GM19463 (cell line): ENCODE results near the gene XPO5.
A peak's percentile ranks its signal among the peaks of the same experiment; 100 is the strongest.
"Not testable (repeated sequence)": the region's sequence is repeated elsewhere in the genome, so short reads cannot be mapped to it uniquely, and the experiment has no call there.

ENCODE experiments used
- ATAC-seq: cut with Tn5 transposase; IDR thresholded peaks from one replicate; pipeline ENCODE4 v1.9.1; 2021; ENCODE audit warnings: mild to moderate bottlenecking, moderate library complexity; ENCODE audit not compliant: unreplicated experiment

The XPO5 gene

DNA sequence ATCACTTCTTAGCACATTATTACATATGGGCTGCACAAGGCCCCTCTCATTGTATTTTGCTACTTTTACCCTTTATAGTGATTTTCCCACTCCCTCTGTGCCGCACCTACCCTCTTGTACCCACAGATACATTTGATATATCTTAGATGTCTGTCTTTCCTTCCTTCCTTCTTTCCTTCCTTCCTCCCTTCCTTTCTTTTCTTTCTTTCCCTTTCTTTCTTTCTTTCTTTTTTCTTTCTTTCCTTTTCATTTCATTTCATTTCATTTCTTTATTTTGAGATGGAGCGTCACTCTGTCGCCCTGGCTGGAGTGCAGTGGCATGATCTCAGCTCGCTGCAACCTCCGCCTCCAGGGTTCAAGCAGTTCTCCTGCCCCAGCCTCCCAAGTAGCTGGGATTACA, 12.4 kb upstream of the XPO5 start:
- ATAC-seq = no peak

DNA sequence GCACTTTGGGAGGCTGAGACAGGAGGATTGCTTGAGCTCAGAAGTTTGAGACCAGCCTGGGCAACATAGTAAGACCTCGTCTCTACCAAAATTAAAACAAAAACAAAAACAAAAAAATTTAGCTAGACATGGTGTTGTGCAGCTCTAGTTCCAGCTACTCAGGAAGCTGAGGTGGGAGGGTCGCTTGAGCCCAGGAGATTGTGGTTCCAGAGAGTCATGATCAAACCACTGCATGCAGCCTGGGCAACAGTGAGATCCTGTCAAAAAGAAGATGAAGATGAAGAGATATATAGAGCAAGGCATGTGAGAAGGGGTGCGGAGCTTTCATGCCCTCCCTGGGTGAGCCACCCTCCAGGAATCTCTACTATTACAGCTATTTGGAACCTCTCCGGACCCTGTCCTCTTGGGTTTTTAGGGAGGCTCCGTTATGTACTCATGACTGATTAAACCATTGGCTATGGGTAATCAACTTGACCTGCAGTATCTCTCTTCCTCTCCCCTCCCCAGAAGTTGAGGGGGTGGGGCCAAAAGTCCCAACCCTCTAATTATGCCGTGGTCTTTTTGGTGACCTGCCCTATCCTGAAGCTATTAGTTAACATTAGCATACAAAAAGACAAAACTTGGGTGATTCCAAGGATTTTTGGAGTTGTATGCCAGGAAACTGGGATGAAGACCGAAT, 9.2 kb upstream of the XPO5 start:
- ATAC-seq = no peak

DNA sequence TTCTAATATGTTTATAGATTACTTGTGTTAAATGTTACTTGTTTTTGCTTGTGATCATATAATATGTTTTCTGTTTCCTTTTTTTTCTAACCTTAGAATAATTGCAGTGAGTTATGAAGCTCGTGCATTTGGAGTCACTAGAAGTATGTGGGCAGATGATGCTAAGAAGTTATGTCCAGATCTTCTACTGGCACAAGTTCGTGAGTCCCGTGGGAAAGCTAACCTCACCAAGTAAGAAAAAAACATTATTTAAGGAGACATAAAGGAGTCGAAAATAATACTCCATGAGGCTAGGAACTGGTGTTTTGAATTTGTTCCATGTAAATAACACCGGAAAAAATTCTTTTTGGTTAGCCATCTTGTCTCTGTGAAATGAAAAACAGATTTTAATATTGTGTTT, 7.1 kb upstream of the XPO5 start:
- no peak for ATAC-seq

DNA sequence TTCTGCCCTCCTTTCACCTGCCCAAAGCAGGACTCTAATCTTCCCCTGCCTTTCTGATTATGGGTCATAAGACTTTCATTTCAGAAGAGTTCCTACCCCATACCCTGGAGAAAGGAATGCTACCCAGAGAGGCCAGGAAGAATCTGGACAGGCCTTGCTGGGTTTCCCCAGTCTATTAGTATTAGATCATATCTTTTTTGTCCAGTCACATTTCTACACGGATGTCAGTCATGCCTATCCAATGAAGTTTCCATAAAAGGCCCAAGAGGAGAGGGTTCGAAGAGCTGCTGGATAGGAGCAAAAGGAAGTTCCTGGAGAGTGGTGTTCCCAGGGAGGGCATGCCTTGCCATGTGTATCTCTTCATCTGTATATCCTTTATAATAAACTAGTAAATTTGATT, 3.3 kb upstream of the XPO5 start:
- ATAC-seq = no peak

- no peak for ATAC-seq
Measured at GRCh38 chr6:43578748-43579147, 2.9 kb upstream of the XPO5 start.

GRCh38 chr6:43575105-43575771, 600 bp downstream of the XPO5 start:
- no peak for ATAC-seq

DNA sequence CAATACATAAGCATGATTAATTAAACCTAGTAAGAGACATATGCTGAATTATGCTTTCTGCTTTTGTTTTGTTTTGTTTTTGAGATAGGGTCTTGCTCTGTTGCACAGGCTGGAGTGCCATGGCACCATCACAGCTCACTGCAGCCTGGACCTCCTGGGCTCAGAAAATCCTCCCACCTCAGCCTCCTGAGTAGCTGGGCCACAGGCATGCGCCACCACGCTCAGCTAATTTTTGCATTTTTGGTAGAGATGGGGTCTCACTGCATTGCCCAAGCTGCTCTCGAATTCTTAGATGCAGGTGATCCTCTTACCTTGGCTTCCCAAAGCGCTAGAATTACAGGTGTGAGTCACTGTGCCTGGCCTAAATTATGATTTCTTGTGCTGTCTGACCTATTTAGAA, 3.8 kb downstream of the XPO5 start:
- no peak for ATAC-seq

- ATAC-seq = no peak
Measured at GRCh38 chr6:43570876-43571441, 4.9 kb downstream of the XPO5 start.

GRCh38 chr6:43559328-43559727, 16.5 kb downstream of the XPO5 start:
- no peak for ATAC-seq

DNA sequence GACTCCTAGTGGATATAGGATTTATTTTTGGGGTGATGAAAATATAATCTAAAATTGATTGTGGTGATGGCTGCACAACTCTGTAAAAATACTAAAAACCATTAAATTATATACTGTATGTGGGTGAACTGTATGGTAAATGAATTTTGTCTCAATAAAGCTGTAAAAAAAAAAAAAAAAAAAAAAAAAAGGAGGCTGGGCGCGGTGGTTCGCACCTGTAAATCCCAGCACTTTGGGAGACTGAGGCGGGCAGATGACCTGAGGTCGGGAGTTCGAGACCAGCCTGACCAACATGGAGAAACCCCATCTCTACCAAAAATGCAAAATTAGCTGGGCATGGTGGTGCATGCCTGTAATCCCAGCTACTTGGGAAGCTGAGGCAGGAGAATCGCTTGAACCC, 18.2 kb downstream of the XPO5 start:
- not testable (repeated sequence) for ATAC-seq

GRCh38 chr6:43547222-43547621, 28.6 kb downstream of the XPO5 start:
- no peak for ATAC-seq

DNA sequence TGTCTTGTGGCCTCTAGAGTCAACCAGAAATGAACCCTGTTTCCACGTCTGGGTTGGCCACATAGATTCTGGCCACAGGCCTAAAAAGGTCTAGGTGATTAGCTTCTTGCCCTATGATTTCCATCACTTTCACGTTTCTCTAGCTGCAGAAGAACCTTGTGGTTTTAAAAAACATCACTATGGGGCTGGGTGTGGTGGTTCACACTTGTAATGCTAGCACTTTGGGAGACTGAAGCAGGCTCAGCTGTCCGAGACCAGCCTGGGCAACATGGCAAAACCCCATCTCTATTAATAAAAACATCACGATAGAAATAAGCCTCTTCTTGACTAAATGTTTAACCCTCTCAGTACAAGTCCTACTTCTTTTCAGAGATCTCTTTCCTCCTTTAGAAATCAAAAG, 31.4 kb downstream of the XPO5 start:
- no peak for ATAC-seq

DNA sequence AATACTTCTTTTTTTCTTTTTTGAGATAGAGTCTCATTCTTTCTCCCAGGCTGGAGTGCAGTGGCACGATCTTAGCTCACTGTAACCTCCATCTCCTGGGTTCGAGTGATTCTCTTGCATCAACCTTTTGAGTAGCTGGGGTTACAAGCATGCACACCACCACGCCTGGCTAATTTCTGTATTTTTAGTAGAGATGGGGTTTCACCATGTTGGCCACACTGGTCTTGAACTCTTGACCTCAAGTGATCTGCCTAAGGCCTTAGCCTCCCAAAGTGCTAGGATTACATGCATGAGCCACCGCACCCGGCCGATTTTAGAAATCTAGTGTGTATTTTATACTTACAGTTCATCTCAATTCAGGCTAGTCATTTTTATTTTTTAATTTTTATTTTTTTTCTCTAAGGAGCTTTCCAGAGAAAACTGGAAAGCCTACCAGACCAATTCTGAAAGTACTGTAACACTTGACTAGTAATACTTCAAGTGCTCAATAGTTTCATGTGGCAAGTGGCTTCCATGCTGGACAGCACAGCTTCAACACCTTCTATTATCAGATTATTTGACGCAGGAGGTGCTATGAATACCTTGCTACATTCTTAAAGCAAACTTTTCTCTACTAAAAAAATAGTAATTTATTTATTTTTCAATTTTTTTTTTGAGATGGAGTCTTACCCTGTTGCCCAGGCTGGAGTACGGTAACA, 33.9 kb downstream of the XPO5 start:
- ATAC-seq = peak; percentile 45

DNA sequence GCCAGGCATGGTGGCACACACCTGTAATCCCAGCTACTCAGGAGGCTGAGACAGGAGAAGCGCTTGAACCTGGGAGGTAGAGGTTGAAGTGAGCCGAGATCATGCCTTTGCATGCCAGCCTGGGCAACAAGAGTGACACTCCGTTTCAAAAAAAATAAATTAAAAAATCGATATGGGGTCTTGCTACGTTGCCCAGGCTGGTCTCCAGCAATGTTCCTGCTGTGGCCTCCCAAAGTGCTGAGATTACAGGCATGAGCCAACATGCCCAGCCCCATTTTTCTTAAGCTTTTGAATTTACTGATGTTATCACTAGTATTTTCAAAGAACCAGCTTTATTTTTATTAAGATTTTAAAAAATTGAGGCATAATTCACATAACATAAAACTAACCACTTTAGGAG, 35.3 kb downstream of the XPO5 start:
- no peak for ATAC-seq

DNA sequence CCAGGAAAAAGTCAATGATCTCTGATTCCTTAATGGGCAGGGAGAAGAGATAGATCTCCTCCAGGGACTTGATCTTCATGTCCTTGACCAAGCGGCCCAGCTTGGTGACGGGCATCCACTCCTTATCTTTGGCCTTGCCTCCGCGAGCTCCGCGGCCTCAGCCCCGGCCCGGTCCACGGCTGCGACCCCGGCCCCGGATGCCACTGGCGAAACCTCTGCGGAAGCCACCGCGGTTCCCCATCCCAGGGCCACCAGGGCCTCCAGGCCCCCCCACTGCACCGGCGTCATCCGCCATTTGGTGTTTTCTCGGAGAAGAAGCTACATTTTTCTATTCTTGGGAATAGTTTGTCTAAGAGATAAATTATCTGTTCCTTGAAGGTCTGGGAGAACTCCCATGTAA, 36.4 kb downstream of the XPO5 start:
- not testable (repeated sequence) for ATAC-seq

DNA sequence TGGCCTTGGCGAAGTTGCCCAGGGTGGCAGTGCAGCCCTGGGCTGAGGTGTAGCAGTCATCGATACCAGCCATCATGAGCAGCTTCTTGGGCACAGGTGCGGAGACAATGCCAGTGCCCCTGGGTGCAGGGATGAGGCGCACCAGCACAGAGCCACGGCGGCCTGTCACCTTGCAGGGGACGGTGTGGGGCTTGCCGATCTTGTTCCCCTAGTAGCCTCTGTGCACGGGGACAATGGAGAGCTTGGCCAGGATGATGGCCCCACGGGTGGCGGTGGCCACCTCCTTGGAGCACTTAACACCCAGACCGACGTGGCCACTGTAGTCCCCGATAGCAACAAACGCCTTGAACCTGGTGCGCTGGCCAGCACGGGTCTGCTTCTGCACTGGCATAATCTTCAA, 36.9 kb downstream of the XPO5 start:
- not testable (repeated sequence) for ATAC-seq

DNA sequence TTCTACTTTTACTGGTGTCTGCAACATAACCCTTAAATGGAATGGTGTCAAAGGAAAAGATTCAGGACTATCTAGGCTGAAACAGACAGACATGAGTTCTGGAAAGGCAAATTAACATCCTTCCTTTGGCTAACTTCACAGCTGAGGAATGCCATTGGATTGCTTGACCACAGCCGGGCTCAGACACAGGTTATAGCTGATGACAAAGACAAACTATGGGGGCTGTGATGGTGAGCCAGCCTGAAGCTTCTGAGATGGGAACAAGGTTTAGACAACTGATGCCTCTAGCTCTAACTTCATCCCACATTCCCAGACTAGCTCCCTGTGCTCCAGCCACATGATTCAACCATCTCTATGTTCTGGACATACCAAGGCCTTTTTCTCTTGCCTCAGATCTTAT, 43.6 kb downstream of the XPO5 start:
- ATAC-seq = no peak

- ATAC-seq = no peak
Measured at GRCh38 chr6:43524483-43524961, 51.3 kb downstream of the XPO5 start.

DNA sequence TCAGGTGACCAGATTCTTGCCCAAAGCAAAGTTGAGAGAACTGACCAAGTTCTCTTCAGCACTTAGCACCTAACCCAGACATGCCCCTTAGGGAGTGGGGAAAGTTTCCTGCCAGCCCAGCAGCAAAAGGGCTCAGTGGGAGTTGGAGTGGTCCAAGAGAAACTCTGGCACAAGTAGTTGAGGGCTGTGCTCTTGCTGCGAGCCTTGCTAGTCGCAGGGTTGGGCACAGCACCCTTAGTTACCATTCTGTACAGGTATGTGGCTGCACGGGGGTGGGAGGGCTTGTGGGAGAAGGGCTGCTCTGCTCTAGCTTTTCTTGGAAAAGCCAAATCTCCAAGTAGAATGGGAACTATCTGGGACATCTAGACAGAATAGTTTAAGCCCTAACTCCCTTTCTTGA, 52.6 kb downstream of the XPO5 start:
- no peak for ATAC-seq

GRCh38 chr6:43522547-43523261, 53.1 kb downstream of the XPO5 start:
- ATAC-seq = no peak

DNA sequence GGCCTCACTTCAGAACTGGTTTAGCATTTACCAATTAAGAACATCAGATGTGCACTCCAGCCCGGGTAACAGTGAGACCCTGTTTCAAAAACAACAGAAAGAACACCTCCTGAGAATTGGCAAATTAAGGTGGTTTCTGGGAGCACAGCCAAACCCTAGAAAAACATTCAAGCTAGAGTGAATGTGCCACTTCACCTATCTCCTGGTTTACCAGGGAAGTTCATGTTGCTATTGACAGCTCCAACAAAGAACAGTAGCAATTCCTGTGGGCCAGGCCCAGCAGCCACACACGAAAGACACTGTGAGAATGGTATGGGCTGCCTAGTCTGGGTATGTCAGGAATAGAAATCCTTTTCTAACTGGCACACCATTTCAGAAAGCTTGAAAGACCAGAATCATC, 54.0 kb downstream of the XPO5 start:
- ATAC-seq = no peak
